ENCODE results near the gene SNX14. TPM values are rescaled to one million over a fixed set of nuclear protein-coding genes. Genes with fewer than 3 reads are reported as not detected.
"Not testable (repeated sequence)": the region's sequence is repeated elsewhere in the genome, so short reads cannot be mapped to it uniquely, and the experiment has no call there.

SNX14 gene
- total RNA-seq, 4 donors from 2014 or later = 50.8 to 97.3 (median 76.9) TPM

DNA sequence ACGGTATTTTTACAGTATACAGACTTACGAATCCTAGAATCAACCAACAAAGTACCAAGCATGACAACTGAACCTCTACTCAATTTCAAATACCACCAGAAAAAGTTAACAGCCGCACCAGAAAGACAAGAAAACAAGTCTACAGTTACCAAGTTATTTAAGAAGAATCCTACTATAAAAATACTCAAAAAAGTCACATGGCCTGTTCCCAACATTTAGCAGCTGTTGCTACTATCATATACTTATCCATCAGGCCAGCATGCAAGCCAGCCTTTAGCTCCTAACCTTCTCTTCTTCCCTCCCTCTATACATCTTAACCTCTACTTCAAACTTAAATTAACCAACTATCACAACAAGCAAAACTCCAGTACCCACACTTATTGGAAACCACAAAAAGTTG, 47.2 kb upstream of the SNX14 start:
- H3K4me3 ChIP-seq = peak overlapping the region in 3 of 4 donors; percentile 93 to 96 (median 95)
- peak overlapping the region in 2 of 4 donors; percentile 99 for H3K27ac ChIP-seq
- WGBS, 2 donors = 30 to 31% methylated on average over 3 of the region's 3 CpGs
- H3K9me3 ChIP-seq = no peaks in the 10 kb centered on the region
- no peaks in the 10 kb centered on the region for H3K27me3 ChIP-seq
- no peak for DNase-seq (ENCODE audit: low spot score in 2 of 2)
- peaks cover 0 to 64% (median 23%) of the 10 kb centered on the region in 4 donors for H3K4me1 ChIP-seq
- TF ChIP-seq CTCF (IDR thresholded peaks at IDR 0.05) (no peak), POLR2A (IDR thresholded peaks at IDR 0.05) (no peak), EP300 (IDR thresholded peaks at IDR 0.05) (no peak)
- H3K36me3 ChIP-seq = peaks cover 0 to 41% (median 5%) of the 10 kb centered on the region in 3 donors

DNA sequence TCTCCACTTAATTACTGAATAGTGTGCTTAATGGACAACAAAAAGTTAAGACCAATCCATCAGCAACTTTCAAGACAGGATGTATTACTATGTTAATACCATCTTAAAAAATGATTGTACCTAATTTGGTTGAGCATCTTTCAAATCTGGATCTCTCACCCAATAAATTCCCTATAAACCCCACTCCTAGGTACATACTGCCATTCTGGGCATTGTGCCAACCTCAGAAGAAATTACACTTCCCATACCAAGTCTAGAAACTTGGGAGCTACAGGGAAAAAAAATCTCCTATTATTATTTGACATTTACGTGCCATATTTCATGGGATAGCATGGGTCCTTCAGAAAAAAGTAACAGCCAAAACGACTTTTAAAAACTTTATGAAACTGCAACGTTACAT, 43.9 kb upstream of the SNX14 start:
- peaks cover 0 to 74% (median 8%) of the 10 kb centered on the region in 3 donors for H3K36me3 ChIP-seq

DNA sequence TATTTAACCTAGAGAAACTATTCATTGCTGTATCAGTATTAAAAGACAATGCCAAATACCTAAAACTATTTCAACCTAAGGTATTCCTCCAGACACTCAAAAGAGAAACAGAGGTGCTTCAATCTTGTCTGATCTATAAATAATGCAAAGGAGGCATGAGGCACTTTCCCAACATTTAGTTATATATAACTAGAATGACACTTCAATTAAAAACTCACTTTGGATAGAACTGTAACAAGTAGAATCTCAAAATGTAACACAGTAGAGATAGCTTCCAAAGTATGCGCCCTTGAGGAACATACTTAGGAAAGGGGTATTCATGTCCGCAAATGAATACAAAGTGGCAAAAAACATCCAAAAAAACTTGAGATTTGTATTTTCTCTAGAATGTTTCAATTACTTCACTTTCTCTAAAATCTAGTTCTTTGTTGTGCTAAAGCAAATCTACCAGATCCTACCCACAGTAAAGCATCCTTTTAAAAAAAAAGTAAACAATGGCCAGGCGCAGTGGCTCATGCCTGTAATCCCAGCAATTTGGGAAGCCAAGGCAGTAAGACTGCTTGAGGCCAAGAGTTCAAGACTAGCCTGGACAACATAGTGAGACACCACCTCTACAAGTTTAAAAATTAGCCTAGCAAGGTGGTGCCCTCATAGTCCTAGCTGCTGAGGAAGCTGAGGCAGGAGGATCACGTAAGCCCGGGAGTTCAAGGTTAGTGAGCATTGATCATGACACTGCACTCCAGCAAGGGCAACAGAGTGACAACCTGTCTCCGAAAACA, 38.7 kb upstream of the SNX14 start:
- no peaks in the 10 kb centered on the region for H3K27me3 ChIP-seq
- no peak overlapping the region for H3K27ac ChIP-seq
- TF ChIP-seq EP300 (IDR thresholded peaks at IDR 0.05) (no peak), CTCF (IDR thresholded peaks at IDR 0.05) (no peak)
- no peak overlapping the region for H3K4me3 ChIP-seq
- peaks cover 0 to 100% (median 8%) of the 10 kb centered on the region in 3 donors for H3K36me3 ChIP-seq
- H3K4me1 ChIP-seq = peaks cover 0 to 47% (median 2%) of the 10 kb centered on the region in 4 donors
- no peaks in the 10 kb centered on the region for H3K9me3 ChIP-seq
- no peak for DNase-seq (ENCODE audit: low spot score in 2 of 2)
- 96 to 97% methylated on average over 6 of the region's 6 CpGs for WGBS, 2 donors

More for the DNA sequence above, 43.9 kb upstream of the SNX14 start:
- peaks cover 0 to 71% (median 17%) of the 10 kb centered on the region in 4 donors for H3K4me1 ChIP-seq
- no peak overlapping the region for H3K4me3 ChIP-seq
- DNase-seq (ENCODE audit: low spot score in 2 of 2) = no peak
- WGBS, 2 donors = 43 to 59% methylated on average over 3 of the region's 3 CpGs
- TF ChIP-seq EP300 (IDR thresholded peaks at IDR 0.05) (no peak), POLR2A (IDR thresholded peaks at IDR 0.05) (no peak), CTCF (IDR thresholded peaks at IDR 0.05) (no peak)
- H3K27ac ChIP-seq = no peak overlapping the region
- no peaks in the 10 kb centered on the region for H3K27me3 ChIP-seq
- no peaks in the 10 kb centered on the region for H3K9me3 ChIP-seq

DNA sequence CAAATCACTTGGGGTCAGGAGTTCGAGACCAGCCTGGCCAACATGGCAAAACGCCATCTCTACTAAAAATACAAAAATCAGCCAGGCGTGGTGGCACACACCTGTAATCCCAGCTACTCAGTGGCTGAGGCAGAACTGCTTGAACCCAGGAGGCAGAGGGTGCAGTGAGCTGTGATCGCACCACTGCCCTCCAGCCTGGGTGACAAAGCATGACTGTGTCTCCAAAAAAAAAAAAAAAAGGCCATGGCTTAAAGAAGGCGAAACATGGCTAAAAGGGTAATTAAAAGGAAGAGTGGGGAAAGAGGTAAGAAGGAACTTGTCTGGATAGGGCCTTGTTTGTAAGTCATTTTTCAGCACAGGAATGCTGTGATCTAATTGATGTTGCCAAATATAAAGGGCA, 37.5 kb upstream of the SNX14 start:
- H3K36me3 ChIP-seq = peaks cover 0 to 100% (median 8%) of the 10 kb centered on the region in 3 donors
- 93 to 95% methylated on average over 5 of the region's 5 CpGs for WGBS, 2 donors

DNA sequence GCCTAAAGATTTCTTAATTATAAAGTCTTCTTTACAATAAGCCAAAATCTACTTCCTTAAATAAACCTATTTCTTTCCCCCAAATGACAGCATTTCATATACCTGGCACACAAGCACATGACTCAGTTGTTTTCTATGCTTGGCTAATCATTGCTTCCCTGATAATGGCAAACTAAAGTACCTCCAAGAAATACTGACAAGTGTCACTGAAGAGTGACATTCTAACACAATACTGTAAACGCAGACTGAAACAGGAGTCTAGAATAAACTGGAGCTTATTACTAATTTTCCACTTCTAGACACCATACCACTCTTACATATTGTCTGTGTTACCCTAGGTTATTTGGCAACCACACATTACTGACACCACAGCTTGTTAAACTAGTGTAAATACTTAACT, 34.7 kb upstream of the SNX14 start:
- TF ChIP-seq EP300 (IDR thresholded peaks at IDR 0.05) = no peak
- TF ChIP-seq CTCF (IDR thresholded peaks at IDR 0.05) = no peak
- TF ChIP-seq POLR2A (IDR thresholded peaks at IDR 0.05) = no peak
- Histone ChIP-seq H3K4me1 (peaks cover 0 to 27% (median 0%) of the 10 kb centered on the region in 4 donors), H3K9me3 (no peaks in the 10 kb centered on the region), H3K4me3 (no peak overlapping the region), H3K27ac (no peak overlapping the region), H3K36me3 (peaks cover 0 to 78% (median 6%) of the 10 kb centered on the region in 3 donors), H3K27me3 (no peaks in the 10 kb centered on the region)
- 93 to 100% methylated on average over 1 of the region's 1 CpG for WGBS, 2 donors
- no peak for DNase-seq (ENCODE audit: low spot score in 2 of 2)

More for the DNA sequence above, 37.5 kb upstream of the SNX14 start:
- H3K4me3 ChIP-seq; H3K27me3 ChIP-seq; H3K9me3 ChIP-seq; H3K27ac ChIP-seq; DNase-seq (ENCODE audit: low spot score in 2 of 2): not testable (repeated sequence)
- peaks cover 0 to 39% (median 0%) of the 10 kb centered on the region in 4 donors for H3K4me1 ChIP-seq
